CD1c-positive myeloid dendritic cell (primary cell): ENCODE data around the gene DOCK4.

Source experiments
- DNase-seq: peaks from one replicate; pipeline ENCODE4 v3.0.0-alpha.2; 2016; ENCODE audit errors: extremely low spot score

Gene DOCK4

GRCh38 chr7:112214883-112215282, 8.7 kb upstream of the DOCK4 start:
- no peak for DNase-seq

- no peak for DNase-seq
Observed at GRCh38 chr7:112214268-112214667, 8.1 kb upstream of the DOCK4 start.

- no peak for DNase-seq
Observed at GRCh38 chr7:112213735-112214134, 7.5 kb upstream of the DOCK4 start.

- no peak for DNase-seq
Observed at GRCh38 chr7:112212571-112212970, 6.4 kb upstream of the DOCK4 start.

- no peak for DNase-seq
Observed at GRCh38 chr7:112211348-112211907, 5.2 kb upstream of the DOCK4 start.

GRCh38 chr7:112207765-112208164, 1.6 kb upstream of the DOCK4 start:
- DNase-seq, result no peak

- DNase-seq, result peak; percentile 7
Observed at GRCh38 chr7:112206991-112207592, 893 bp upstream of the DOCK4 start.

- peak; percentile 41 for DNase-seq
Observed at GRCh38 chr7:112205343-112206237, 609 bp downstream of the DOCK4 start.

- DNase-seq, result peak; percentile 62
Observed at GRCh38 chr7:112204499-112205342, 1.5 kb downstream of the DOCK4 start.

GRCh38 chr7:112203365-112203739, 2.8 kb downstream of the DOCK4 start:
- DNase-seq, result no peak

- DNase-seq, result peak; percentile 69
Observed at GRCh38 chr7:112202816-112203215, 3.4 kb downstream of the DOCK4 start.

- no peak for DNase-seq
Observed at GRCh38 chr7:112201839-112202238, 4.4 kb downstream of the DOCK4 start.

GRCh38 chr7:112201411-112201810, 4.8 kb downstream of the DOCK4 start:
- no peak for DNase-seq

GRCh38 chr7:112199672-112200071, 6.5 kb downstream of the DOCK4 start:
- DNase-seq, result no peak

GRCh38 chr7:112199035-112199655, 7.1 kb downstream of the DOCK4 start:
- DNase-seq, result peak; percentile 32

GRCh38 chr7:112197322-112197721, 8.9 kb downstream of the DOCK4 start:
- no peak for DNase-seq

GRCh38 chr7:112195717-112196116, 10.5 kb downstream of the DOCK4 start:
- no peak for DNase-seq

- DNase-seq, result no peak
Observed at GRCh38 chr7:112193915-112194502, 12.2 kb downstream of the DOCK4 start.

- peak; percentile 17 for DNase-seq
Observed at GRCh38 chr7:112192236-112193154, 13.7 kb downstream of the DOCK4 start.

GRCh38 chr7:112190120-112190519, 16.1 kb downstream of the DOCK4 start:
- no peak for DNase-seq
